HG02610 (cell line): Measurements from ENCODE around the gene LDLRAD3.

Experiments
- ATAC-seq: cut with Tn5 transposase; IDR thresholded peaks from one replicate; pipeline ENCODE4 v1.9.1; 2021; ENCODE audit warnings: mild to moderate bottlenecking, moderate library complexity; ENCODE audit not compliant: unreplicated experiment

LDLRAD3 gene

DNA sequence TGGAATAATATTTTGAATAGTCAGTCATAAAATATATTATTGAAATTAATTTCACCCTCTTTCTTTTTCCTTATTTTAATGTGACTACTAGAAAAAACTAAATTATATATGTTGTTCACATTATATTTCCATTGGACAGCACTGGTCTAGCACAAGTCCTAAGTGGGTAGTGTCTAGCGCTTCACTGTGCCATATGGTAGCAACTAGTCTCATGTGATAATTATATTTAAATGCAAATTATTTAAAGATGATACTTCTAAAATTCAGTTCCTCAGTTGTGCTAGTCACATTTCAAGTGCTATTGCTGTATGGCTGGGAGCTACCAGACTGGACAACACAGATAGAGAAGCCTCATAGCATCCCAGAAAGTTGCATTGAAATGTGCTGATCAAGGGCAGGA, 19.1 kb upstream of the LDLRAD3 start:
- no peak for ATAC-seq

DNA sequence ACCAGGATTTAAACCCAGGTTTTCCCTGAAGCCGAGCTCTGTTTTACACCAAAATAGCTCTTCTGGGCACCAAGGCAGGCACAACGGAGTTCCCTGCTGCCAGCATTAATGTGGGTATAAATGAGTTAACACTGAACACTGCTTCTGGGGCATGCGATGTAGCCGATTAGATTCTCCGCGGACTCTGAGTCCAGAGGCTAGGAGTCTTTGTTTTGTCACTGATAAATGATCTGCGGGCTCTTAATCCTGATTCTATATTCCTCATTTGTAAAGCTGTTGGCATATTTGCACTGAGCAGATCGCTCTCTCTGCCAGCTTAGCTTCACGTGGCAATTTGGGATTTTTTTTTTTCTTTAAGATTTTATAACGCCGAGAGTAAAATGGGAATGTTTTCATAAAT, 16.8 kb upstream of the LDLRAD3 start:
- ATAC-seq, result no peak

DNA sequence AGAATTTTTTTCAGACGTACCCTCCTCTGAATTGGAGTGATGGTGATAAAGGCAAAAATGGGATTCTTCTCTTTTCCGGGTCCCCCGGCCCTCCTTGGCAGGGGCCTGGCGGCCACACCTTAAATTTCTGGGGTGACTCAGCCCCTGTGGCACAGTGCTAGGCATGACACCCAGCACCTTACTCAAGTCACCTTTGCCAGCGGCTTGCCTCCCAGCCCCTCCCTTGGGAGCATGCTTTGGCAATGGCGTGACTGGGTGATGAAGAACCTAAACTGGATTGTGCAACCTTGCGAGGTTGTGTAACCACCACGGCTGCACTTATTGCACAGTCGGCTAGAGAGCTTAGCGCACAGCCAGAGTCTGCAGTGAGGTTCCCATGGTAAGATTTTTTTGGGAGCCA, 16.2 kb upstream of the LDLRAD3 start:
- no peak for ATAC-seq

DNA sequence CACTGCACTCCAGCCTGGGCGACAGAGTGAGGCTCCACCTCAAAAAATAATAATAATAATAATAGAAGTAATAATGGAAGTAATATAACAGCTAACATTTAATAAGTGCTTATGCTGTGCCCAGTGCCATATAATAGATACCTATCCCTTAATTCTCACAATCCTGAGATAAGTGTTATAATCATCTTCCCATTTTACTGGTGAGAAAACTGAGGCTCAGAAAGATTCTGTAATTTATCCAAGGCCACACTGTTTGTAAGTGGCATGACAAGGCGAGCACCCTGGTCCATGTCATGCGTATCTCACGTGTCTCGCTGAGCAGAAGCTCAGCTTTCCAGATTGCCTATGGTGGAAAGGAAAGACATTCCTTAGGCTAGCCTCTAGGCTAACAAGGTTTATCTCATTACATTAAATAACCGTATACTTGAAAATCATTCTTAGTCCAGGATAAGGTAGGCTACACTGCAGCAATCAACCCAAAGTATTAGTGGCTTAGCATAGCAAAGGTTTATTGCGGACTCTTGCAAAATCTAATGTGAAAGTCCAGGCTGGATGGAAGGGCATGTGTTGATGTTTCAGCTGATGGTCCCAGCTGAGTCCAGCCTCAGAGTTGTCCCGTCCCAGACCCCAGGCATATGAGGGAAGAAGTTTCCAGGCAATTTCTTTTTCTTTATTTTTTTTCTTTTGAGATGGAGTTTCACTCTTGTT, 15.0 kb upstream of the LDLRAD3 start:
- no peak for ATAC-seq

DNA sequence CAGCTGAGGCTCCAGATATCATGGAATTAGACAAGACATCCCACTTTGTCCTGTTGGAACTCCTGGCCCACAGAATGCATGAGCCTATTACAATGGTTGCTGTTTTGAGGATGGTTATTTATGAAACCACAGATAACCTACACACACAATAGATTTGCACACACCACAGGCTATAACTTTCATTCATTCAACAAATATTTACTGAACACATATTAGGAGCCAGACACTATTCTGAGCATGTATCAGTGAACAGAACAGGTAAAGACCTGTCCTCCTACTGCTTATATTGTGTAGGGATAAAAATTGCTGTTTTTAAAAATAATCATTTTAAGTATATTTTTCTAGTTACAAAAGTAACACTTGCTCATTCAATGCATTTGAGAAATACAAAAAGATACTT, 13.4 kb upstream of the LDLRAD3 start:
- ATAC-seq, result no peak

DNA sequence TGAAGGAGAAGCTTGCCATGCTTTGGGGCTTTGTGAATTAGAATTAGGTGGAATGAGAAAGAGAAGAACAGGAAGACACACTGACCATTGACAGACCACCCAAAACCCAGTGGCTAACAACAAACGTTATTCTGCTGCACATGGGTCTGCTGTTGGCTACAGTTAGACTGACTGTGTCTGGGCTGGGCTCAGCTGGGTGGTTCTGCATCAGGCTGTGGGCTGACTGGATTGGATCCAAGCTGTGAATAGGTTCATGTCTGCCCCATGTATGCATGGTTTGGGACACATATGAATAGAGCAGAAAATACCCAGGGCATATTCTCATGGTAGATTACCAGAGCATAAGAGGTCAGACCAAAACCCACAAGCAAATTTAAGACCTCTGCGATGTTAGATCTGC, 11.7 kb upstream of the LDLRAD3 start:
- ATAC-seq, result no peak

DNA sequence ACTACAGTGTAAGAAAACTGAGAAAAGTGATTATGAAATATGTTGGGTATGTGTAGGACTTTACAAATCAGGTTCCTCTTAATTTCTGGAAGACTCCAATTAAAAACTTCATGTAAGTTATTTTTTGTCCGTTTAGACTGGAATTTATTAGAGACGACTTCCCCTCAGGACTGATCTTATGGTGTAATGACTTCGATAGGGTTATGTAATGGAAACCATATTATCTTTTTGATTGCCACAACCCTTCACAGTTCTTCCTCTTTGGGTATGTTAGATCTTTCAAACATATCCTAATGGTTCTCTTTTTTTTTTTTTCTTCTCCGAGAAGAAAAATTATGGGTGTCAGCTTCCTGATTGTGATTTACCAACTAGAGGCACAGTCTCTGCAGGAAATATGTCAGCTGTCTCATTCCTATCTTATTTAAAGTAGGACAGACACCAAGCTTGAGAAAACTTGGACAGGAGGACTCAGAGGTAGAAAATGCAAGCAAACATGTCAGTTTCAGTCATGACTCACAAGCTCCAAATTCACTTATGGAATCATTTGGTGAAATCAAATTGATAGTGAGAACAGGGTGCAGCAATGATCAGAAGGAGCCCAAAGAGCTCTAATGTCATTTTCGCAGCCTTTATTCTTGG, 11.1 kb upstream of the LDLRAD3 start:
- no peak for ATAC-seq

DNA sequence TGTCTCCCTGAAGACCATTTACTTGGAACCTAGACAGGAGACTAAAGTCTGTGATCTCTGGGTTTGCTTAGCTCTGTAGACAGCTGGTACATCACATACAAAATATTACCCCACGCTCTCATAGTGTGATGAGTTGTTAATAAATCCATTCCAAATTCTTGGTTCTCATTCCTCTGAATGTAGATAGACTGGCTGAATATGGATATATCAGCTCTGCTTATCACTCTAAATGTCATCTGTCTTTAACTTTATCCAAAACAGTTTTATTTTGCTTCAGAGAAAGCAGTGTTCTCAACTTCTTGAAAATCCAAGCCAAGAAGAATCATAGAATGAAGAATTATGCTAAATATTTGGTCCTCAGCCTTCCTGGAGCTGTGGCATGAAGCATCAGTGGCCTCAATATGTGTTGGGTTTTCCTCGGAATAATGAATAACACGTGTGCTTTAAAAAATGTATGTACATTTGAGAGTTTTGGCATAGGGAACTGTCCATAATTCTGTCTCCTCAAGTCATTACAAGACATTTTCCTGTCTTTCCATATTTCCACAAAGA, 10.5 kb upstream of the LDLRAD3 start:
- no peak for ATAC-seq

DNA sequence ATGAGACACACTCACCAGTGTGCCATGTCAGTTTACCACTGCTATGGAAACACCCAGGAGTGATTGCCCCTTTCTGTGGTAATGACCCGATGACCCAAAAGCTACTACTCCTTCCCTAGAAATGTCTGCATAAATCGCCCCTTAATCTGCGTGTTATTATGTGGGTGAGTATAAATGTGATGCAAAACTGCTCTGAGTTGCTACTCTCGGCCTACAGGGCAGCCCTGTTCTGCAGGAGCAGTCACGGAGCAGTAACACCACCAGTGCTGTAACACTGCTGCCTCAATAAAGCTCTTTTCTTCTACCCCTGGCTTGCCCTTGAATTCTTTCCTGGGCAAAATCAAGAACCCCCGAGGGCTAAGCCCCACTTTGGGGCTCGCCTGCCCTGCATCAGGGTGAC, 9.6 kb upstream of the LDLRAD3 start:
- ATAC-seq, result no peak

DNA sequence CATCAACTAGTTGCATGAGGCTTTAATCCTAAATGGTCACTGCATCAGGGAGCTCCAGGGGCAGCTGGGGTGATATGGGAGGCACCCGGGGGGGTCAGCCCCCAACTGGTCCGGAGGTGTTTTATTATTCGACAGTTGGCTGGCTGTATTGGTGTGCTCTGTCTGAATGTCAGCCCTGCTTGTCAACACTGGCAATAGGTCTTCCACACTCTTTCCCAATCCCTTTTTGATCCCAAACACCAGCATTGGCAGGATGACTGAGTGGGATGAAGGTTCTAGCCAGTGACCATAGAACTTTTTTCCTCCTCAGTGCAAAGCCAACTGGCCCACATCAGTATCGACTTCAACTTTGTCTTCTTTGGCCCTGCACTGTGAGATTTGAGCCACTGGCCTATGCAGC, 8.9 kb upstream of the LDLRAD3 start:
- ATAC-seq, result no peak

DNA sequence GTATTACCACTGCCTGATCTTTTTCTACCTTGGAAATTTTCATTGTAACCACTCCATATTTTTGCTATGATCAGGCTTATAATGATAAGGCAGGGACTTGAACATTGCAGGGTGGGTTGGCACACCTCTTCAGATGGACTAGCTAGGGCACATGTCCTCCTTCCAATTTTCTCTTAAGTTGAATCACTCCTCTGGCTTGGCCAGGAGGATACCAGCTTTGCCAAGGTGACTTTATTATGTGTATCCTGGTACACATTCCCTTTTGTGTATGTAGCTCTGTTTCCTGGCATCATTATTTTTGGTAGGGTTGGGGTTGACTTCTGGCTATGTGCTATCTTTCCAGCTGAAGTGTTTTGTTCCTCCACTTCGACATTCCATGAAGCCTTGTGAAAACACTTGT, 8.5 kb upstream of the LDLRAD3 start:
- no peak for ATAC-seq

DNA sequence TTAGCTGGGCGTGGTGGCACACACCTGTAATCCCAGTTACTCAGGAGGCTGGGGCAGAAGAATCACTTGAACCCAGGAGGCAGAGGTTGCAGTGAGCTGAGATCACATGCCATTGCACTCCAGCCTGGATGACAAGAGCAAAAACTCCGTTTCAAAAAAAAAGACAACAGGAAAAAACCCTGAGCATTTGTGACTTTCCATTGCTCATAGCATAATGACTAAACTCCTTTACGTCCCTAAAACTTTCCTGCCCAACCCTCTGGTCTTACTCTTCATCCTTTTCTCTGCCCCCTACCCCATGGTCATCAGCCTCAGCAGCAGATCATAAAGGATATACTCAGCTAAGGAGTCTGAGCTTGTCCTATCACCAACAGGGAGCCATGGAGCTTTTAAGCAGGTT, 6.8 kb upstream of the LDLRAD3 start:
- ATAC-seq, result no peak

DNA sequence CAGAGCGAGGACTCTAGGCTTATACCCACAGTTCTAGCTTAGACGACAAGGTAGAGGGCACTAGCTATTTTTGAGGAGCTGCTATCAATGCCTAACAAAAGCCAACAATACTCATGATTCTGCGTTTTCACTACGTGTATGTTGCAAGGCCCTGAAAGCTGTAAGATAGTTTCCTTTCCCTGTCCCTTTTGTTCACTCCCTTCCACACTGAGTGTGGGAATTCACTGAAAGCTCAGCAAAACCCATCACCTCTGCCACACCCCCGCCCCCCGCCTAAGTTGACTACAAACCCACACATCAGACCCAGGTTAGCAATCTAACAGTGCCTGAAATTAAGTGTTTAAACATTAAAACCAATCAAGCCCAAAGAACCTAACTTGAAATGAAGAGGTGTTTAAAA, 6.2 kb upstream of the LDLRAD3 start:
- no peak for ATAC-seq

DNA sequence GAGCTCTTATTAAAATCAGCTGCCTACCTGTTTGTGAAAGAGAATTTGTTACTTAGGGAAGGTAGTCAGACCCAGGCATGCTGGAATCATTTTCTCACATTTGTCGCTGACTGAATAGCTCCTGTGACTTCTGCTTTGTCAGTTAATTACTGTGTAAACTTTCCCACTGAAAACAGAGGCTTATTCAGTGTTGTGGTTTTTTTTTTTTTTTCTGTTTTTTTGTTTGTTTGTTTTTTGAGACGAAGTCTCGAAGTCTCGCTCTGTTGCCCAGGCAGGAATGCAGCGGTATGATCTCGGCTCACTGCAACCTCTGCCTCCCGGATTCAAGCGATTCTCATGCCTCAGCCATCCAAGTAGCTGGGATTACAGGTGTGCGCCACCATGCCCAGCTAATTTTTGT, 5.6 kb upstream of the LDLRAD3 start:
- no peak for ATAC-seq

DNA sequence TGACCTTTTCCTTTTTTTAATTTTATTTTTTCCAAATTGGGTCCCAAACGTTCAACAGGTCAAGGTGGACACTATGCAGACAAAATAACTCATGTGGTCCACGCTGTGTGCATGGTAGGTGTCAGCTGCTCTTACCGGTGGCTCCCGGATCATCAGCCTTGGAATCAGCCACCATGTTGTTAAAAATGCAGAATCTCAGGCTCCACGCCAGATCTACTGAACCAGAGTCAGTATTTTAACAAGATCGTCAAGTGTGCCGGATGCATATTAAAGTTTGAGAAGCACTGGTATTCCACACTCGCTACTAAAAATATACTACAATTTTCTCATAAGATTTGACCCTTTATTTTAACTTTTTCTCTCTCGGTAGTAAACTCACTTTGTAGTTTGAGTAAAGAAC, 553 bp upstream of the LDLRAD3 start:
- ATAC-seq, result no peak

DNA sequence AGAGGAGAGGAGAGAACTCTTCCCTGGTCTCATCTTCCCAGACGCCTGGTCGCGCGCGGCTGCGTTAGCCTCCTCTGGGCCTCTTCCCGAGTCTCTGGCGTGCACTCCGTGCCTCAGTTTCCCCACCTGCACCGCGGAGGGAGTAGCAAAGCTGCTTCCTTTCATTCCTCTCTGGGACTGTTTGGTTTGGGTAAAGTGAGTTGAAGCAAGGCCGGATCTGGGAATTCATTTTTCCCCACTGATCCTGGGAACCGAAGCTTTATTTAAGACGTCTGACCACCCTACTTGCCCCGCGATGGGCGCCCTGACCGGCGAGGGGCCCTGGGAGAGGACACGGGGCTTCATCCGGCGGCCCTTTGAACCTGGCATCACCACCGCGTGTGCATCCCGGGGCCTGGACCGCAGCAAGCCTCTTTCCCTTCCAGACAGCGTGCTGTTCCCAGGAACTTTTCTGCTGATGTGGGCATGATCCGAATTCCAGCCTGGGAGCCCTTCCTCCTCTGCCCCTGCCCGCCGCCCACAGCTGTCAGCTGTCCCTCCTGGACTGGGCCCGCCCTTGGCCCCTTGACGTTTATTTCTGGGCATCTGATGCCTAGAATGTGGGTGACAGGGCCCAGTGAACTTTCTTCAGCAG, 758 bp downstream of the LDLRAD3 start:
- ATAC-seq, result no peak

DNA sequence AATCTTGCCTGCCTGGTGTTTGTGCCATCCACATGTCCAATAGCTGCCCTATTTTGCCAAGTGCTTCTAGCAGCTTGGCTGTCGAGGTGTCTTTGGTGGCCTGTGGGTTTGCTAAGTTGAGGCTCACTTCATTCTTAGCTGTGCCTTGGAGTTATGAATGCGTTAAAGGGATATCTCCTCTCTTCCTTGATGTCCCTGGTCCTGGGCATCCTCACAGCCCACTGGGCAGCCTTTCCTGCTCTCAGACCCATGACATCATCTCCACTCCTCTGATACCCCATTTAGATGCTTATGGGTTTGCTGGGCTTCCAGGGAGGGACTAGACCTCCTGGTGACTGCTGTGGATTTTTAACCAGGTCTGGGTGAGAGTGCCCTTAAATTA, 1.3 kb downstream of the LDLRAD3 start:
- ATAC-seq, result no peak

DNA sequence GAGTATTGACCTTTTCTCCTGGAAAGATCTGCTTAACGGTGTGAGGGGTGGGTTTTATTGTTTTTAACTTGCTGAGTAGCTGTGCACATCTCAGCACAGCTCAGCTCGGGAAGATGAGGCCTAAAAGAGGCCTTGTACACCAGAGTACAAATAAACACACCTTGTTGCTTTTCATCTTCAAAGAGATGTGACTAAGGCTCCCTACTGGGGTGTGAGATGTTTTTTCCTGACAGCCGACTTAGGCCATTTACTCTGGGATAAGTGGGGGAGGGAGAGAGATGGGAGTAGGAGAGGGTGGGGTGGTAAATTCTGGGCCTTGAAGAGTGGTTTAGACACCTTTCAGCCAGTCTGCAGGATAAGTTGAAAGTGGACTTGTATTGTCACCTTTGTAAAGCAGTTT, 2.9 kb downstream of the LDLRAD3 start:
- ATAC-seq, result no peak

DNA sequence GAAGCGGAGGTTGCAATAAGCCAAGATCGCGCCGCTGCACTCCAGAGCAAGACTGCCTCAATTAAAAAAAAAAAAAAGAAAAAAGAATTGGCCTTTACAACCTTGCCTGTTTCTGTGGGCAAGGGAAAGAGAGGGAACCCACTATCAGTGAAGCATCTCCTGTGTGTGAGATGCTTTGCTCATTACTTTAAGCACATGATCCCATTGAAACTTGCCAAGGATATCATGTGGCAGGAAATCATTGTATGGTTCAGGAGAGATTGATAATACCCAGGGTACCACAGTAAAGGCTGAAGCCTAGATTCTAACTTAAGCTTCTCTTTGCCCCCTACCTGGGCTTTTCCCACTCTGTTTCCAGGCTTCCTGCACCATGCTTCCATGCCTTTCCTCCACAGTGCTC, 3.6 kb downstream of the LDLRAD3 start:
- ATAC-seq, result no peak

DNA sequence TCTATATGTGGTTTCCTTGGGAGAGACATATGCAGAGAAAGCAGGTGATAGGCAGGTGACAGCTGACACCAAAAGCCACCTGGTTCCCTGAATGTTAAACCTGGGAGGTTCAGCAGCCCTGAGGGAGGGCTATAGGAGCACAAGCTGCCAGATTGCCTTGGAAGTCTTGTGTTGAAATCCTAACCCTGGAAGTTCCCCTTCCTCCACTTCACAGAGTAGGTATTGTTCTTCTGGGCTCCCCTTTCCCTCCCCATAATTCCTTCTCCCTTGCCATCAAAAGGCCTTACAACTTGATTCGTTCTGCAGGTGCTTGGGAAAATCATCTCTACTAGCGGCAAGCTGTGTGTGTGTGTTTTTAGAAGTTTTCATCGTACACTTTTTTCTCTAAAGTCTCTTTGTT, 5.4 kb downstream of the LDLRAD3 start:
- no peak for ATAC-seq

DNA sequence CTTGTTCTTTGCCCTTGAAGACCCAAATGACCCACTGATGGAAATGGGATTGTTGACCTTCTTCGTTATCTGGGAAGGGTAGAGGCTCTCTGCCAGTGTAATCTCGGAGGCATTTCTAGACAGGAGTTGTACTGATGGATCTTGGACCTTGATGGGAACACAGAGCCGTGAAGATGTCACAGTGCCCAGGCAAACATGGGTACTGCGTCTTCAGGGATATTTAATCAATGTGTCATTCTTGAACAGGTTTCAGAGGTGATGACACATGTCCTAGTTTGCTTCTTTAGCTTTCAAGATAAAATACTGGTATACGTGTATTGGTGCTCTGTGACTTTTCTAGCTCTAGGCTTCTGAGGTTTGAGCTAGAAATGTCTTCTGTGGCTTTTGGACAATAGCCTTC, 6.2 kb downstream of the LDLRAD3 start:
- no peak for ATAC-seq

DNA sequence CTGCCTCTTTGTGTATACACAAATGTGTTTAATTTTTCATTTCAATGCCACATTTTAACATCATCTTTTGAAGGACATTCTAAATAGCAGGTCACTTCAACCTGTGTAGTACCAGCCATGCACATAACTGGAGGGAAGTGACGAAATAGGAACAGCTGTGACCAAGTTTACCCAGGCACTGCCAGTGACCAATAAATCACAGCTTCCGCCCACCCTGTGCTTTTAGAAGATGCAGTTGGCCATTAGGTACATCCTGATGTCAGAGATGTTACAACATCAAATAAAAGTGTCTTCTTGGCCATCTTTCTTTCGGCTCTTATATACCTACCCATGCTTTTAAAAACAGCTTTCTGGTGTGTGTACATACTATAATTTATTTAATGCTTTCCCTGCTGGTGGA, 7.8 kb downstream of the LDLRAD3 start:
- ATAC-seq, result no peak
